ENCODE data around the gene TIAM2. TPM values are rescaled to one million over a fixed set of nuclear protein-coding genes. Genes with fewer than 3 reads are reported as not detected.
"Not testable (repeated sequence)": the region's sequence is repeated elsewhere in the genome, so short reads cannot be mapped to it uniquely, and the experiment has no call there.

TIAM2 gene
- total and polyA plus RNA-seq, 9 donors = 9.1 to 15.6 (median 10.3) TPM

DNA sequence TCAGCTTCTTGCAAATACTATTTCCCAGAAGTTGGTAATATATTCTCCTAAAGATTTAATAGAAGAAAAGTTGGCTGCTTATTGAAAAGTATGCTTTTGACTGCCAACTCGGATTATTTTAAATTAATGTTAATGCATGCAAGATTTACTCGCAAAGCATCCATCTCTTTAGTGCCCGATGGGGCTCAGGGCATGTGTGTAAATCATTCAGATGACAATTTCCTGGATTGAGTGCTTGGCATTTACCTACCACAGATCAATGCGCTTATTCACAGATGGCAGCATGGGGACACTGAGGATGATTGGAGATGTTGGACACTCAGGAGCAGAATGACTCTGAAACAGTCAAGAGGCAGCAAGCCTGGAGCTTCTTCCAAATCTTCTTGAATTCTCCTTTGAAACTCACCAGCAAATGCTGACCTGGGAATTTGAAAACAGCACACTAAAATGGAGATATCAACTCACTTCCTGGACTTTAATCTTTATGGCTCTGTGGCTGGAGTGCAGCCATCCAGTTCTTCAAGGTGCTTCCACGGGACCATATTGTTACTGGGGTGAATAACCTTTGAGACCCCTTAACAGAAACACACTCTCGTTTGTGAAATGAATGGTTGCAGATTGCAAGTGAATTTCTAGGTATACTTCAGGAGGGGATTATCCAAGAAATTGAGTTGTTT is 34.1 kb upstream of the TIAM2 start:
- 83 to 86% (median 86%) methylated on average over 6 of the region's 6 CpGs for WGBS, 3 donors
- no peak overlapping the region for H3K4me3 ChIP-seq
- intact Hi-C loops (cut with DNase I) = no loop called here

DNA sequence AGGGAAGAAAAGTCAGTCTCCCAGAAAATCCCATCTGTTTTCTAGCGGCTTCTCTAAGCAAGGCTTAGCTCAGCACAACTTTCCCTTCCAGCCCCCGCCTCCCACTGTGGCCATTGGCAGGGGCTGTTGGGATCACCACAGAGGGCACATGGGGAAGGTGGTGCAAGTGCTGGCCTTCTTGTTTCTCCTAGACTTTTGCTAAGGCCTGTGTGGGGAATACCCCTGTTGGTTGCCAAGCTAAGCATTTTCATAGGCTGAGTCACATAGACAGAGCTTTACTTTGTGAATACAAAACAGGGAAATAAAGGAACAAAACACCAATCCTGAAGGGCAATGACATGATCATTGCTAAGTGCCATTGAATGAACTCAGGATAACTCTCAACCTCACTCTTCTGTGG is 32.4 kb upstream of the TIAM2 start:
- no peak for DNase-seq
- H3K4me3 ChIP-seq = no peak overlapping the region
- intact Hi-C loops (cut with DNase I) = no loop called here
- TF ChIP-seq POLR2A (IDR thresholded peaks at IDR 0.05) (no peak), EP300 (IDR thresholded peaks at IDR 0.05) (no peak)
- TF ChIP-seq, protein P1, sequence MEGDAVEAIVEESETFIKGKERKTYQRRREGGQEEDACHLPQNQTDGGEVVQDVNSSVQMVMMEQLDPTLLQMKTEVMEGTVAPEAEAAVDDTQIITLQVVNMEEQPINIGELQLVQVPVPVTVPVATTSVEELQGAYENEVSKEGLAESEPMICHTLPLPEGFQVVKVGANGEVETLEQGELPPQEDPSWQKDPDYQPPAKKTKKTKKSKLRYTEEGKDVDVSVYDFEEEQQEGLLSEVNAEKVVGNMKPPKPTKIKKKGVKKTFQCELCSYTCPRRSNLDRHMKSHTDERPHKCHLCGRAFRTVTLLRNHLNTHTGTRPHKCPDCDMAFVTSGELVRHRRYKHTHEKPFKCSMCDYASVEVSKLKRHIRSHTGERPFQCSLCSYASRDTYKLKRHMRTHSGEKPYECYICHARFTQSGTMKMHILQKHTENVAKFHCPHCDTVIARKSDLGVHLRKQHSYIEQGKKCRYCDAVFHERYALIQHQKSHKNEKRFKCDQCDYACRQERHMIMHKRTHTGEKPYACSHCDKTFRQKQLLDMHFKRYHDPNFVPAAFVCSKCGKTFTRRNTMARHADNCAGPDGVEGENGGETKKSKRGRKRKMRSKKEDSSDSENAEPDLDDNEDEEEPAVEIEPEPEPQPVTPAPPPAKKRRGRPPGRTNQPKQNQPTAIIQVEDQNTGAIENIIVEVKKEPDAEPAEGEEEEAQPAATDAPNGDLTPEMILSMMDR (IDR thresholded peaks at IDR 0.05) = no peak
- no peaks in the 10 kb centered on the region for H3K27me3 ChIP-seq
- H3K4me1 ChIP-seq (ENCODE audit: insufficient read depth) = no peaks in the 10 kb centered on the region
- no peak overlapping the region for H3K27ac ChIP-seq
- WGBS, 3 donors = 94 to 97% (median 96%) methylated on average over 2 of the region's 2 CpGs
- H3K9me3 ChIP-seq = no peaks in the 10 kb centered on the region
- no peaks in the 10 kb centered on the region for H3K36me3 ChIP-seq

More for the DNA sequence above, 34.1 kb upstream of the TIAM2 start:
- Histone ChIP-seq H3K27me3 (no peaks in the 10 kb centered on the region), H3K27ac (no peak overlapping the region), H3K36me3 (no peaks in the 10 kb centered on the region), H3K9me3 (no peaks in the 10 kb centered on the region), H3K4me1 (ENCODE audit: insufficient read depth) (no peaks in the 10 kb centered on the region)
- no peak for DNase-seq
- TF ChIP-seq, protein P1 (IDR thresholded peaks at IDR 0.05) = no peak
- no peak for TF ChIP-seq EP300 (IDR thresholded peaks at IDR 0.05)
- TF ChIP-seq POLR2A (IDR thresholded peaks at IDR 0.05) = no peak

DNA sequence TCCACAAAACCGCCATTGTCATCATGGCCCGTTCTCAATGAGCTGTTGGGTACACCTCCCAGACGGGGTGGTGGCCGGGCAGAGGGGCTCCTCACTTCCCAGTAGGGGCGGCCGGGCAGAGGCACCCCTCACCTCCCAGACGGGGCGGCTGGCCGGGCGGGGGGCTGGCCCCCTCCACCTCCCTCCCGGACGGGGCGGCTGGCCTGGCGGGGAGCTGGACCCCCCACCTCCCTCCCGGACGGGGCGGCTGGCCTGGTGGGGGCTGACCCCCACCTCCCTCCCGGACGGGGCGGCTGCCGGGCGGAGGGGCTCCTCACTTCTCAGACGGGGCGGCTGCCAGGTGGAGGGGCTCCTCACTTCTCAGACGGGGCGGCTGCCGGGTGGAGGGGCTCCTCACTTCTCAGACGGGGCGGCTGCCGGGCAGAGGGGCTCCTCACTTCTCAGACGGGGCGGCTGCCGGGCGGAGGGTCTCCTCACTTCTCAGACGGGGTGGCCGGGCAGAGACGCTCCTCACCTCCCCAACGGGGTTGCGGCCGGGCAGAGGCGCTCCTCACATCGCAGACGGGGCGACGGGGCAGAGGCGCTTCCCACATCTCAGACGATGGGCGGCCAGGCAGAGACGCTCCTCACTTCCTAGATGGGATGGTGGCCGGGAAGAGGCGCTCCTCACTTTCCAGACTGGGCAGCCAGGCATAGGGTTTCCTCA is 28.9 kb upstream of the TIAM2 start:
- DNase-seq; H3K27me3 ChIP-seq; H3K4me1 ChIP-seq (ENCODE audit: insufficient read depth); intact Hi-C loops (cut with DNase I); H3K36me3 ChIP-seq; H3K4me3 ChIP-seq; H3K27ac ChIP-seq; H3K9me3 ChIP-seq: not testable (repeated sequence)
- 95 to 97% (median 96%) methylated on average over 31 to 44 of the region's 51 CpGs for WGBS, 3 donors

DNA sequence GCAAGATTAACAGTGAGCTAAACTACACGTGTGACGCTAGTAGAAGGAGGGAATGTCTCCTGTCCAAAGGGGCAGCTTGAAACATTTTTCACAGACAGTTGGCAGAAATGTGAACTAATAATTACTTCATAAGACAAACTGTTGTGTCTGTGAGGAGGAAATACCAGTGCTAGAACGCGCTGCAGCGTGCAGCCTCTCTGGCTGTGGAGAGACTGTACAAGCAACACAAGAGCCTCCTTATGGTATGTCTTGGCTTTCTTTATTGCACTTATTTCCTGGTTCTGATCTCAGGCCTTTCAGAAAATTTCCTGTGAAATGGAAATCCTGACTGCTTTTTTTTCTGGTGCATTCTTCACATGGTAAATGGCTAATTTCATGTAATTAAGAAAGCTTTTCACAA is 25.3 kb upstream of the TIAM2 start:
- DNase-seq = no peak
- TF ChIP-seq EP300 (IDR thresholded peaks at IDR 0.05) (no peak), POLR2A (IDR thresholded peaks at IDR 0.05) (no peak)
- TF ChIP-seq, protein P1 (IDR thresholded peaks at IDR 0.05) = no peak
- H3K36me3 ChIP-seq = no peaks in the 10 kb centered on the region
- no peaks in the 10 kb centered on the region for H3K27me3 ChIP-seq
- no peaks in the 10 kb centered on the region for H3K4me1 ChIP-seq (ENCODE audit: insufficient read depth)
- H3K4me3 ChIP-seq = no peak overlapping the region
- H3K27ac ChIP-seq = no peak overlapping the region
- no peaks in the 10 kb centered on the region for H3K9me3 ChIP-seq
- intact Hi-C loops (cut with DNase I) = no loop called here
- 19 to 43% (median 24%) methylated on average over 5 of the region's 5 CpGs for WGBS, 3 donors

Measured in ovary (tissue), 9 donors.